Measurements from ENCODE around the gene CLDN14.

DNA sequence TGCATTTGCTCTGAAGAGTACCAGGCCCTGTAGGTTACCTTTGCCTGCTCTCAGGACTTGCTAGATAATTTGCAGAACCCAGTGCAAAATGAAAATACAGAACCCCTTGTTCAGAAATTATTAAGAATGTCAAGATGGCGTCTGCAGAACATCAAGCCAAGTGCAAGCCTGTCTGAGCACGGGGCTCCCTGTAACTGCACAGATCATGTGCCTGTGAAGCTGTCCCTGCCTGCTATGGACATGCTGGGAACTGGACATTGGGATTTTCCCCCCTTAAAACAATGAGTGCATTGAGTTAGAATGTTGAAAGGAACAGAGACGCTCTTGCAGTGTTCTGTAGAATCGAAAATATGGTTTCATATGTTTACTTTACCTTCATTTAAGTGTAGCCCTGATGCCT lies 2.9 kb downstream of the CLDN14 start:
- no peak for TF ChIP-seq POLR2A (IDR thresholded peaks at IDR 0.05)
- TF ChIP-seq, protein P1, sequence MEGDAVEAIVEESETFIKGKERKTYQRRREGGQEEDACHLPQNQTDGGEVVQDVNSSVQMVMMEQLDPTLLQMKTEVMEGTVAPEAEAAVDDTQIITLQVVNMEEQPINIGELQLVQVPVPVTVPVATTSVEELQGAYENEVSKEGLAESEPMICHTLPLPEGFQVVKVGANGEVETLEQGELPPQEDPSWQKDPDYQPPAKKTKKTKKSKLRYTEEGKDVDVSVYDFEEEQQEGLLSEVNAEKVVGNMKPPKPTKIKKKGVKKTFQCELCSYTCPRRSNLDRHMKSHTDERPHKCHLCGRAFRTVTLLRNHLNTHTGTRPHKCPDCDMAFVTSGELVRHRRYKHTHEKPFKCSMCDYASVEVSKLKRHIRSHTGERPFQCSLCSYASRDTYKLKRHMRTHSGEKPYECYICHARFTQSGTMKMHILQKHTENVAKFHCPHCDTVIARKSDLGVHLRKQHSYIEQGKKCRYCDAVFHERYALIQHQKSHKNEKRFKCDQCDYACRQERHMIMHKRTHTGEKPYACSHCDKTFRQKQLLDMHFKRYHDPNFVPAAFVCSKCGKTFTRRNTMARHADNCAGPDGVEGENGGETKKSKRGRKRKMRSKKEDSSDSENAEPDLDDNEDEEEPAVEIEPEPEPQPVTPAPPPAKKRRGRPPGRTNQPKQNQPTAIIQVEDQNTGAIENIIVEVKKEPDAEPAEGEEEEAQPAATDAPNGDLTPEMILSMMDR (IDR thresholded peaks at IDR 0.05) = no peak
